Activated CD8-positive, alpha-beta memory T cell treated with anti-CD3 and anti-CD28 coated beads, Interleukin-2, amount 50 U/mL, for 4 hours (primary cell): ENCODE results near the gene ZSCAN10.
A peak's percentile ranks its signal among the peaks of the same experiment; 100 is the strongest.

Experiments
- DNase-seq: peaks from one replicate; pipeline ENCODE4 v3.0.0-alpha.2; 2020

The ZSCAN10 gene

DNA sequence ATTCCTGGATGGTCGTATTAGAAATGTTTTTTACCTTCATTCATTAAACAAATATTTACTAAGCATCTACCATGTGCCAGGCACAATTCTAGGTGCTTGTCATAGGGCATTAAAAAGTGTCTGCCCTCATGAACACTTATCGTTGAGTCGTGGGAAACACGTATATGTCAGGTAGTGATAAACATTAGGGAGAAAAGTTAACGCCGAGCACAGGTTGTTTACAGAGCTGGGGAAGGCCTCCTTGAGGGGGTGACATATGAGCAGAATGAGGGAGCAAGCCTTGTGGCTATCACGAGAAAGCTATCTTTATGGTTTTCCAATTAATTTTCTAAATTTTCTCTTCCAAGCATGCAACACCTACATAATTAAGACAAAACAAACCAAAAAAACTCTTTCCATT is 34.8 kb upstream of the ZSCAN10 start:
- DNase-seq, result no peak

DNA sequence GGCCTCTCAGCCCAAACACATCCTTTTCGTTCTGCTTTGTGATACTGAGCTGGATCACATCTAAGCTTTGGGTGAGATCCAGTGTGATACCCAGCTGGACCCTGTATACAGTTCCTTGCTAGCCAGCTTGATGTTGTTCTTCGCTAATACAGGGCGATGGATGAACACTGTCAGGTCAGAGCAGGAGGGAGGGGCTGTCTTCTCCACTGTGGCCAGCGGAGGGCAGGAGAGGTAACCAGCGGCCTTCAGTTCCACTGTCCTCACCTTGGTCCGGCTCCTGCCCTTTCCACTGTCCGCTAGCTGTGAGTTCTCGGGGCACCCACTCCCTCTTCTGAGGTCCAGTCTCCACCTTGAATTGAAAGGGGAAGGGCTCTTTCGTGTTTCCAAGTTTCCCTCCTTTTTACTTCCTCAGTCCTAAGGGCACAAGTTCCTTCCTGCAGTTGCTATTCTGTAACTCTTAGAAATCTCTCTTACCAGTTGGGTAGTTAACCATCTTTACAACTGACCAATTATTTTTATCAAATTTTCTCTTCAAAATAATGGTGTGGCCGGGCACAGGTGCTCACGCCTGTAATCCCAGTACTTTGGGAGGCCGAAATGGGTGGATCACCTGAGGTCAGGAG is 32.8 kb upstream of the ZSCAN10 start:
- DNase-seq, result peak; percentile 36

DNA sequence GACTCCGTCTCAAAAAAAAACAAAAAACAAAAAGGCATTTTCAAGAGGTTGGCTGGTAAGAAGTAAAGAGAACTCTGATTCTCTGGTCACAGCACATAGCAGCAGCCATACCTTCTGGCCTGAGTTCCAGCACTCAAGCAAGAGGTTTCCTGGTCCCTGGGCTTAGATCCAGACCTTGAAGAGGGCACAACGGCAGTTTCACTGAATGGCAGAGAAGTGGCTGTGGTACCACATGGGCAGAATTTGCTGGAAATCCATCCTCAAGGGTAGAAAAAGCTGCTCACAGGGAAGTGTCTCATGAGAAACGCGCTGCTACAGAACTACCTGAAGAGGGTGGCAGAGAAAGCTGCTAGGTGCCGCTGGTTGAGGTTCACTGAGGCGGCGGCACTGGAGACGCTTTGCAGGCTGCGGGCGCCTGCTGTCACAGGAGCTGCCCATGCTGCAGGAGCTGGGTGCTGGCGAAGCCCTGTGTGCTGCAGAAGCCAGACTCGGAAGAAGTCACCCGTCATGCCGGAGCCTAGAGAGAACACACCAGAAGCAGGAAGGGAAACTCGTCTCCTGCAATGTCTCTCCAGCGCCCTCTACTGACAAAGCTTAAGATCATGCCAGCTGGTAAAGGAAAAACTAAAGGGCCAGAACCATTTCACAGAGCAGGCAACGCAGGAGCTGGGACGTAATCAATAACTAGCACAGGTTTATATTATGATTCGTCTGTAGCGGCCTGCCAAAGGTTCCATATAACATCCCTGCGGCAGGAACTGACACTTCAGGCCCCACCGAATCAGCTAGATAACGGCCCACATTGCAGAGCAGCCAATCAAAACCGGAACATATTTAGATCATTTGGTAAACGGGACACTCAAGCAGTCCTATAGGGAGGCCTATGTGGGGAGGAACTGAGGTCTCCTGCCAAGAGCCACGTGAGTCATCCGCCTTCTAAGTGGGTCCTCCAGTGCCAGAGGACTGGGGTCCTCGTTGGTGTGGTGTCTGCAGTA is 30.3 kb upstream of the ZSCAN10 start:
- peak; percentile 68 for DNase-seq

GRCh38 chr16:3127745-3128144 is 28.7 kb upstream of the ZSCAN10 start:
- no peak for DNase-seq

GRCh38 chr16:3123986-3124886 is 25.1 kb upstream of the ZSCAN10 start:
- DNase-seq, result peak; percentile 97

GRCh38 chr16:3122926-3123570 is 24.0 kb upstream of the ZSCAN10 start:
- DNase-seq, result no peak

GRCh38 chr16:3121851-3122467 is 22.9 kb upstream of the ZSCAN10 start:
- DNase-seq, result no peak

- DNase-seq, result no peak
These were observed 21.3 kb upstream of the ZSCAN10 start for GRCh38 chr16:3120435-3120834.

DNA sequence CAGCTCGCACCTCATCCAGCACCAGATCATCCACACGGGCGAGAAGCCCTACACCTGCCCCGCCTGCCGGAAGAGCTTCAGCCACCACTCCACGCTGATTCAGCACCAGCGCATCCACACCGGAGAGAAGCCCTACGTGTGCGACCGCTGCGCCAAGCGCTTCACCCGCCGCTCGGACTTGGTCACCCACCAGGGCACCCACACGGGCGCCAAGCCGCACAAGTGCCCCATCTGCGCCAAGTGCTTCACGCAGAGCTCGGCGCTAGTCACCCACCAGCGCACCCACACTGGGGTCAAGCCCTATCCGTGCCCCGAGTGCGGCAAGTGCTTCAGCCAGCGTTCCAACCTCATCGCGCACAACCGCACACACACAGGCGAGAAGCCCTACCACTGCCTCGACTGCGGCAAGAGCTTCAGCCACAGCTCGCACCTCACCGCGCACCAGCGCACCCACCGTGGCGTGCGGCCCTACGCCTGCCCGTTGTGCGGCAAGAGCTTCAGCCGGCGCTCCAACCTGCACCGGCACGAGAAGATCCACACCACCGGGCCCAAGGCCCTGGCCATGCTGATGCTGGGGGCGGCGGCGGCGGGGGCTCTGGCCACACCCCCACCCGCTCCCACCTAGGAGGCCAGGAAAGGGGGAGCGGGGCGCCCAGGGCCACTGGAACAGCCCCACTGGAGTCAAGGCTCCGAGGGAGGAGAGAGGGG is 20.8 kb upstream of the ZSCAN10 start:
- no peak for DNase-seq

- no peak for DNase-seq
These were observed 20.2 kb upstream of the ZSCAN10 start for GRCh38 chr16:3119286-3119685.

- no peak for DNase-seq
These were observed 19.8 kb upstream of the ZSCAN10 start for GRCh38 chr16:3118846-3119245.

DNA sequence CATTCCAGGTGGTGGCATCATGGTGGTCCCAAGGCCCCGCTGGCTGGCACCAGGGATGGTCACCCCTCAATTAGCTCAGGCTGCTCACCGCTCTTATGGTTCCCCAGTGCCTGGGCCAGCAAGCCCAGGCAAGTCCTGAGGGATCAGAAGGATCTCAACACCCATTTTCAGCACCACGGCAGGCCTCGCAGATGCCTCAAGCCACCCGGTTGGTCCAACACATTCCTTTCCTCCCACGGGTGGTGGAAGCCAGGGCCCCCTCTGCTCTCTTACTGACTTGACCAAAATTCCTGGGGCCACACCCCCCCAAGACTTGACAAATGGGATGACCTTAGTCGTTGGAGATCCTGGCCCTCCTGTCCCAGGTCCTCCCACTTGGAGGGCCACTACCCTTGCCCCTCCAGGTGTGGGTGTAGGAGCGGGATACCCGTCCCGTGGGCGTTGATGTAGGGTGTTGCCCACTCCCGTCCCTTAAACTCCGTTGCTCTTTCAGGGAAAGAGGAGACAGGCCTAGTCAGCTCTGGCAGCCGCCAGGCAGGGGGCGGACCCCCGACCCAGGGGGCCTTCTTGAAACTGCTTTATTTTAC is 19.2 kb upstream of the ZSCAN10 start:
- DNase-seq, result no peak

DNA sequence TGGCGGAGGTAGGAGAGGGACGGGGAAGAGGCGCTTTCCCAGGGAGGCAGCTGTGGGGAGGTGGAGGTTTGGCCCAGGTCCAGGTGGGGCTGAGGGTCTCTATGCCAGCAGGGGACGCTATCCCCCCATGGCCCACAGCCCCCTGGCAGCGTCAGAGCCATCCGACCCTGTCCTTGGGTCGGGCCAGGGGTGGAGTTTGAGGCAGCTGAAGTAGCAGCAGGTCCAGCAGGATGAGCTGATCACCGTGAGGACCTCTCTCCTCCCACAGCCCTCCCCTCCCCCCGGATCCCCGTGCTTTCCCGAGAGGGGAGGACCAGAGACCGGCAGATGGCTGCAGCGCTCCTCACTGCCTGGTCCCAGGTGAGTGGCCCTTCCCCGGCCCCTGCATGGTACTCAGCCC is 16.5 kb upstream of the ZSCAN10 start:
- DNase-seq, result no peak

GRCh38 chr16:3115003-3115402 is 15.9 kb upstream of the ZSCAN10 start:
- no peak for DNase-seq

DNA sequence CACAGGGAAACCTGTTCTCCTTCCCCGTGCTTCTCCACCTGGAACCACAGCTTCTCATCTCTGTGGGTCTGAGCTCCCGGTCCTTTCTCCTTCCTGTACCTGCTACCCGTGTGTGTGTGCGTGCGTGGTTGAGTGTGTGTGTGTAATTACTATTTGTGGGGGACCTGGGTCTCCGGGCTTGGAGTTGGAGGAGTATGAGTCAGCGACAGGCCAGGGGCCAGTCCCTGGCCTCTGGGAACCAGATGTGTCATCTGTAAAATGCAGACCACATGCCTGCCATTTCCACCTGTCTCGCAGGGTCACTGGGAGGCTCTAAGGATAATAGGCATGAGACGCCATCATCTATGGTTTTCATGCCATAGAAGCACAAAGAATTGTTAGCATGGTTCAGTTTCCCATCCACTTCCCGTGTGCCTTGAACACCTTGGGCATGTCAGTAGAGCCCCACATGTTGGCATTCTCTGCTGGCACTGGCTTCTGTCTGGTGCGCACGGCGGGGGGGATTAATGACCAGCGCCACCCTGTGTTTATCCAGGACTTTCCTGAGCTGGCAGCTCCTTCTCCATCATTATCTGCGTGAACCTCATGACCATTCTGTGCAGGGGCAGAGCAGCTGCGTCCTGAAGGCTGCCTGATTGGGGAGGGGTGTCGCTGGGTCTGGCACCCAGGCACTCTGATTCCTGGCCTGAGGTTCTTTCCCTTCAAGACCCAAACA is 14.8 kb upstream of the ZSCAN10 start:
- DNase-seq, result no peak

DNA sequence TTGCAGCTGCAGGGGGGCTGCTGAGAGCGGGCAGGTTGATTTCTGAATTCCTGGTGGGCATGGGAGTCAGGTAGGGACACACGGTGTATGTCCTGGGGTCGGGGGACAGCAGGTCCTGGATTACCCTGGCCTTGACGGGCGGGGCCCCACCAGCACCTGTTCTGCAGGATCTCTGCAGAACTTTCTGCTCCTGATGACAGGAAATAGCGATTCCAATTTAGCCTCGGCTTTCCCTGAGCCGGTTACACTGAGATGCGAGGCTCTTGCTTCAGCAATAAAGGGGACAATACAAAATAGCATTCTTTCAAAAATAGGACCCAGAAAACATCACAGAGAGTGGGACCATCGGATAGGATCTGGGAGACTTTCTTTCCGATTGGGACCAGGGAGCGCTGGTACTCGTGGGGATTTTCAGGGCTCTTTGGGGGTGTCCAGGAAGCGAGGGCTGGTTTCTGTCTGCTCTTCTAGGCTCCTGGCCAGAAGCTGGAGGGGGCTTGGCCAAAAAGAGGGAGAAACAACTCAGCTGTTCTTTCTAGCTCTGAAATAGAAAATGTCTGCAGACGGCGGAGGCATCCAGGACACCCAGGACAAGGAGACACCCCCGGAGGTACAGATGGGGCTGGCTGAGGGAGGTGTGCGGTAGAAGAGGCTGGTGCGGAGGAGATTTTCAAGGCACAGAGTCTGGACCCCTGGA is 13.9 kb upstream of the ZSCAN10 start:
- no peak for DNase-seq

DNA sequence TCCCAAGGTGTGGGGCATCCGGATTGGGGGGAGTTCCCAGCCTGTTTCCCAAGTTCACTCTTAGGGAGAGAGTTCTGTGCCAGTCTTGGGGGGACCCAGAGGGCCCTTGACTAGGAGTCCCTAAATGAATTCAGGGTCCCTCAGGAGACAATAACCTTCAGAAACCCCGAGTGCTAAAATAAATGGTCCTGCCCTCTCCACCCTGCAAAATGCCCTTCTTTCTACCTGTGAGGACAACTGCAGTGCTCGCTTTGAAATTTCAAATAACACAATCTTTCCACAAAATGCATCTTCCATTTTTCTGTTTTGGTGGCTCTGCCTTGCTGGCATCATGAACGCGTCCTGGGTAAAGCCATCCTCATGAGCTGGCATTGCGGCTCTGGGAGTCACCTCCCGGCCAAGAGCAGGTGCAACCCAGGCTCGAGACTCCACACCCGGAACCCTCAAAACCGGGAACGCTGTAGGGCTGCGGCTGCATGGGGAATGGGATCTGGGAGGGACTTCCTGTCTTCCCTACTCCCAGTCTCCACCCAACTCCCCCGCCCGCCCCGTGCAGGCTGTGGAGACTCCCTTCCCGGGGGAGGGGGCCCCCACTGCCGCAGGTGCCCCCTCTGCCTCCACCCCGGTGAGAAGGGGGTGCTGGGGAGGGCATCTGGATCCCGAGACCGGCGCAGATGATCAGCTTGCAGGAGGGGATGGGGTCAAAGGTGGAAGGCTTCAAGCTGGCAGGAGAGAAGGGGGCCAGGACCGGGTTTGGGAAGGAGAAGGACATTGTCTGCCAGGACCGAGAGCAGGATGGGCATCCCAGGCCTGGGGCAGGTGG is 13.2 kb upstream of the ZSCAN10 start, which contains the start of gene ZNF205:
Gene ZNF205, plus strand, starts transcription at position 529 of the 823 bp plus-strand sequence. CDS start 845 bp downstream, outside the sequence.
- no peak for DNase-seq

DNA sequence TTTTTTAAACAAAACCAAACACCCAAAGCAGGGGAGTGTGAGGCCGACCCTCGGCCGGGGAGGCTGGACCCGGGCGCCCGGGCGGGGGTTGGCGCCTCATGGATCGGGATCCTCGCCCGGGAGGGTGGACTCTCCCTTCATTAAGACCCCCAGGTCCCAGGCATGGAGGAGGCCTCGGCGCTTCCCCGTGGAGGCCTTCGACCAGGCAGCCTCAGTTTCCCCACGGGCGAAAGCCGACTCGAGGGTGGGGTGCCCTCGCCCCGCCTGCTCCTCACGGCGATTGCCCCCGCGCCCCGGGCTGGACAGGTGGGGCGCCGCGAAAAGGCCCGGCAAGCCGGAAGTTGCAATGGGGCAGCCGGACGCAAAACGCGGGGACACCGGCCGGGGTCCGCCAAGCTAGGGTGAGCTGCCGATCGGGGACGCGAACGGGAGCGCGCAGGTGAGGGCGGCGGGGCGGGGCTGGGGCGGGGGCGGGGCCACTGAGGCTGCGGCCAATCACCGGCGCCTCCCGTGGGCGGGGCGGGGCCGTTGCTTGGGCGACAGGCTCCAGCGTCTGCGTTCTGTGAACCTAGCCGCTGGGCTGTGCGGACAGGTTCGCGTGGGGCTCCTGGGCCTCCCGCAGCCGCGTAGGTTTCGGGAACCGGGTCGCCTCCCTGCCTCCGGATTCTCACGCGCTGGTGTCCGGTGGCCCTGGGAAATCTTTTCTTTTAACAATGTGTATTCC is 7.3 kb upstream of the ZSCAN10 start:
- peak; percentile 90 for DNase-seq
